Peyer's patch (tissue), 4 donors: ENCODE data around the gene HCN2. TPM values are rescaled to one million over a fixed set of nuclear protein-coding genes. Genes with fewer than 3 reads are reported as not detected.

Source experiments
- DNase-seq, 3 donors: peaks; one replicate each; pipeline ENCODE4 v3.0.0-alpha.2; 2017 to 2019
- H3K27ac ChIP-seq, 4 donors: fragments of 200-600 bp; sonication (generic); one replicate each; pipeline ENCODE4 v1.5.1; 2016 to 2019
- H3K27me3 ChIP-seq, 2 donors: fragments of 200-600 bp; sonication (generic); one replicate each; pipeline ENCODE4 v1.5.1; 2019
- H3K36me3 ChIP-seq, 3 donors: fragments of 200-600 bp; sonication (generic); one replicate each; pipeline ENCODE4 v1.5.1; 2016 to 2019
- H3K4me1 ChIP-seq, 4 donors: fragments of 200-600 bp; sonication (generic); one replicate each; pipeline ENCODE4 v1.5.1; 2016 to 2019
- H3K4me3 ChIP-seq, 4 donors: fragments of 200-600 bp; sonication (generic); 1 replicate in 3 of 4; 2 replicates in 1 of 4; pipeline ENCODE4 v1.5.1; 2016 to 2019; ENCODE audit warnings: mild to moderate bottlenecking in 1 of 4
- H3K9me3 ChIP-seq, 4 donors: fragments of 200-600 bp; sonication (generic); one replicate each; pipeline ENCODE4 v1.5.1; 2016 to 2019; ENCODE audit warnings: mild to moderate bottlenecking in 1 of 4
- CTCF ChIP-seq, 6 experiments: fragments of 450-650 bp in 4 of 6; fragments of 200-600 bp in 2 of 6; sonication (generic) in 1 of 6; IDR thresholded peaks; one replicate each; pipeline ENCODE4 v1.5.1; 2017 to 2019; ENCODE audit warnings: antibody characterized with exemption in 6 of 6, mild to moderate bottlenecking in 3 of 6, moderate library complexity in 1 of 6
- POLR2A ChIP-seq, 2 donors: fragments of 450-650 bp; IDR thresholded peaks; one replicate each; pipeline ENCODE4 v1.5.1; 2017; ENCODE audit warnings: antibody characterized with exemption in 2 of 2, mild to moderate bottlenecking in 2 of 2, moderate library complexity in 2 of 2
- total RNA-seq, 4 donors: library from RNA; depleted of rRNA; stranded (reverse); fragments of >200 nt; gene quantifications; one replicate each; pipeline ENCODE4 v1.1.0, GENCODE V29; 2016

The HCN2 gene
- total RNA-seq, 4 donors from 2014 or later, result not detected

DNA sequence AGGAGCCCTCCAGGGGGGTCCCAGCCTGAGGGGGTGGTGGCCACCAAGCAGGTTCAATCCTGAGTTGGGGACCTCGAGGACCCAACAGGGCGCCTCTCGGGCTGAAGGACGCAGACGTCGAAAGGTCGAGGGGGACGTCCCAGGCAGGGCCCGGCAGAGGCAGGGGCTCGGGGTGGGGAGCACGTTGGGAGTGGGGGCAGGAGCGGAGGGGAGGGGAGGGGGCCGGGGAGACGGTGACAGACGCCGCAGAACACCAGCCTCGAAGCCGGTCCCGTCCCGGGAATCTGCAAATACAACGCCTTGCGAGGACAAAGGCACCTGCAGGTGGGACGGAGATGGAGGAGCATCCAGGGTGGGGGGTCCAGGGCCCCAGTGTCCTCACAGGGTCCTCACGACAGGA, 54.1 kb downstream of the HCN2 start:
- Histone ChIP-seq H3K27me3 (no peaks in the 10 kb centered on the region), H3K4me3 (no peak overlapping the region), H3K36me3 (peaks cover 0 to 38% (median 0%) of the 10 kb centered on the region in 3 donors), H3K4me1 (peaks cover 0 to 17% (median 4%) of the 10 kb centered on the region in 4 donors), H3K27ac (no peak overlapping the region), H3K9me3 (no peaks in the 10 kb centered on the region)
- no peak for DNase-seq
- TF ChIP-seq POLR2A (IDR thresholded peaks at IDR 0.05) (no peak), CTCF (IDR thresholded peaks at IDR 0.05) (no peak)

GRCh38 chr19:644363-644762, 54.7 kb downstream of the HCN2 start:
- no peak for DNase-seq
- Histone ChIP-seq H3K4me1 (peaks cover 0 to 11% (median under 1%) of the 10 kb centered on the region in 4 donors), H3K27me3 (no peaks in the 10 kb centered on the region), H3K9me3 (no peaks in the 10 kb centered on the region), H3K36me3 (peaks cover 0 to 44% (median 0%) of the 10 kb centered on the region in 3 donors), H3K27ac (no peak overlapping the region), H3K4me3 (no peak overlapping the region)
- TF ChIP-seq POLR2A (IDR thresholded peaks at IDR 0.05), result no peak

GRCh38 chr19:644789-645188, 55.1 kb downstream of the HCN2 start:
- H3K36me3 ChIP-seq, result peaks cover 0 to 48% (median 0%) of the 10 kb centered on the region in 3 donors
- TF ChIP-seq POLR2A (IDR thresholded peaks at IDR 0.05), result no peak
- TF ChIP-seq CTCF (IDR thresholded peaks at IDR 0.05), result no peak

GRCh38 chr19:645912-646778, 56.5 kb downstream of the HCN2 start:
- no peak overlapping the region for H3K4me3 ChIP-seq
- H3K27me3 ChIP-seq, result no peaks in the 10 kb centered on the region
- H3K9me3 ChIP-seq, result no peaks in the 10 kb centered on the region
- H3K4me1 ChIP-seq, result no peaks in the 10 kb centered on the region
- DNase-seq, result no peak
- TF ChIP-seq CTCF (IDR thresholded peaks at IDR 0.05) (no peak), POLR2A (IDR thresholded peaks at IDR 0.05) (no peak)
- peaks cover 0 to 59% (median 0%) of the 10 kb centered on the region in 3 donors for H3K36me3 ChIP-seq
- H3K27ac ChIP-seq, result no peak overlapping the region

More at GRCh38 chr19:644789-645188, 55.1 kb downstream of the HCN2 start:
- no peak overlapping the region for H3K27ac ChIP-seq
- no peaks in the 10 kb centered on the region for H3K27me3 ChIP-seq
- H3K9me3 ChIP-seq, result no peaks in the 10 kb centered on the region
- H3K4me1 ChIP-seq, result peaks cover 0 to 7% (median 0%) of the 10 kb centered on the region in 4 donors
- no peak for DNase-seq
- no peak overlapping the region for H3K4me3 ChIP-seq

DNA sequence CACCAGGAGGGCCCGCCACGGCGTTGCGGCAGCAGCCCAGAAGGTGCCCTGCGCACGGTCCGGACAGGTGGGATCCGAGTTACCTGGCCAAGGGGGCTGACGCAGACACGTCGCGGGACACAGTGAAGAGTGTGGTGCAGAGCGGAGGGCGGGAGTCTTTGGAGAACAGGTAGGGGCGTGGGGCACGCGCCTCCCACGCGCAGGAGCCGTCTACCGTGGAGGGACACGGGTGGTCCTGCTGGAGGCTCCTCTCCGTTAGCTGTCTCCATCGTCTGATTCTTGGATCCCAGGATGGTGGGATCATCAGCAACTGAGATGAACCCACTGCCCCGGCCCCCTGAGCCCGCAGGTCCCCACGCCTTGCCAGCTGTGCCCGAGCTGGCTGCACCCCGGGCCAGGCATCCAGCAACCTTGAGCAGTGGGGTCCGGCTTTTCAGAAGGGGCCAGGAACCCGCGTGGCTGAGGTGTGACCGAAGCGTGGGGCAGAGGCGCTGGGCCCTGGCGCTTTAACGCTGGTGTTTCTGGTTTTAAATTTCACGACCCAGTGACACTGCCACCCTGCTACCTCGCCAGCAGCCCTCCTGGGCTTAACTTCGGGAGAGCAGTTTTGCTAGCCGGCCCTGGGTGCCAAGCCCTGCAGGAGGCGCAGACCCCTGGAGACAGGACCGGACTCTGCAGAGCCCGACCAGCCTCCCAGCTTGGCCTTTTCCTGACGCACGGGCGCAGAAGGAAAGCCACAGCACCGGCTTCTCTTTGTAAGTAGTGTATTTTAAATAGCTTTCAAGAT, 57.3 kb downstream of the HCN2 start:
- DNase-seq, result no peak
- H3K36me3 ChIP-seq, result peaks cover 0 to 68% (median 0%) of the 10 kb centered on the region in 3 donors
- H3K9me3 ChIP-seq, result no peaks in the 10 kb centered on the region
- no peaks in the 10 kb centered on the region for H3K4me1 ChIP-seq
- H3K4me3 ChIP-seq, result no peak overlapping the region
- no peaks in the 10 kb centered on the region for H3K27me3 ChIP-seq
- no peak overlapping the region for H3K27ac ChIP-seq
- TF ChIP-seq POLR2A (IDR thresholded peaks at IDR 0.05) (no peak), CTCF (IDR thresholded peaks at IDR 0.05) (no peak)
